K562 (cell line): ENCODE data around the gene MRAS. TPM values are rescaled to one million over a fixed set of nuclear protein-coding genes. Genes with fewer than 3 reads are reported as not detected.

Experiments used
- CTBP1 ChIP-seq: fragments of 450-650 bp; IDR thresholded peaks from 2 replicates; pipeline ENCODE4 v1.6.1; 2016; ENCODE audit warnings: borderline replicate concordance
- ETV6 ChIP-seq, 3 experiments: fragments of 150-350 bp in 1 of 3; sonication (generic) in 1 of 3; formaldehyde crosslinking in 1 of 3; IDR thresholded peaks; 2 replicates each; pipeline versions ENCODE4 v1.6.1 to v1.8.0; 2014 to 2022; ENCODE audit warnings: borderline replicate concordance in 2 of 3, low read depth in 2 of 3, antibody characterized with exemption in 1 of 3, low read length in 1 of 3, mild to moderate bottlenecking in 1 of 3, missing genetic modification reagents in 1 of 3
- HNRNPK ChIP-seq: fragments of 200-400 bp; formaldehyde crosslinking; IDR thresholded peaks from one replicate; pipeline ENCODE4 v1.6.1; 2018; ENCODE audit warnings: mild to moderate bottlenecking, low read depth, low read length; ENCODE audit not compliant: poor library complexity, severe bottlenecking
- KLF1 ChIP-seq: fragments of 450-650 bp; IDR thresholded peaks from 2 replicates; pipeline ENCODE4 v1.6.1; 2016; ENCODE audit warnings: missing genetic modification characterization, missing compliant biosample characterization
- RBFOX2 ChIP-seq: fragments of 200-400 bp; formaldehyde crosslinking; IDR thresholded peaks from 2 replicates; pipeline ENCODE4 v1.6.1; 2017; ENCODE audit warnings: low read depth, mild to moderate bottlenecking, low read length, moderate library complexity
- ZBTB7A ChIP-seq: IDR thresholded peaks from 2 replicates; pipeline ENCODE4 v1.6.1; 2011; ENCODE audit warnings: low read depth, mild to moderate bottlenecking, low read length, moderate library complexity, borderline replicate concordance; ENCODE audit not compliant: control insufficient read depth
- ZNF324 ChIP-seq: fragments of 250-450 bp; sonication (Bioruptor Pico); IDR thresholded peaks from 2 replicates; pipeline ENCODE4 v1.4.0; 2020; ENCODE audit warnings: mild to moderate bottlenecking
- ZNF785 ChIP-seq: fragments of 250-450 bp; sonication (Bioruptor Pico); IDR thresholded peaks from 2 replicates; pipeline ENCODE4 v1.4.0; 2020; ENCODE audit warnings: mild to moderate bottlenecking
- polyA plus RNA-seq, 8 experiments: library from polyadenylated mRNA; depleted of rRNA in 4 of 8; stranded (reverse) in 5 of 8; unstranded in 3 of 8; fragments of >200 nt; fragmentation: Nextera tagmentation in 2 of 8; fragmentation: Illumina TruSeq in 1 of 8; extraction: Ambion mirVana in 2 of 8; extraction: Trizol in 1 of 8; gene quantifications; 2 replicates each; pipeline versions ENCODE4 v1.2.1 to v1.2.3, GENCODE V29; 2011 to 2014; ENCODE audit warnings: inconsistent platforms in 1 of 8, missing spikeins in 1 of 8
- total RNA-seq, 7 experiments: library from RNA; depleted of rRNA in 6 of 7; stranded (reverse); fragments of >200 nt in 6 of 7; fragmentation: Illumina TruSeq in 2 of 7; extraction: Trizol in 2 of 7; gene quantifications; 2 replicates each; pipeline versions ENCODE4 v1.2.1 to v1.2.3, GENCODE V29; 2011 to 2021; ENCODE audit warnings: low replicate concordance in 1 of 7
- TF ChIP-seq, protein P1 (sequence below): IDR thresholded peaks from 2 replicates; pipeline ENCODE4 v1.6.1; 2016; ENCODE audit warnings: missing genetic modification characterization, missing compliant biosample characterization
- TF ChIP-seq, protein P2 (sequence below): fragments of 250-450 bp; sonication (Bioruptor Pico); IDR thresholded peaks from 2 replicates; pipeline ENCODE4 v1.8.0; 2021; ENCODE audit warnings: moderate library complexity, mild to moderate bottlenecking, inconsistent platforms

MRAS gene
- total and polyA plus RNA-seq, 9 of the 15 experiments (the other 6 are each of a cell fraction or from before 2014, with no cell fraction given), result 1.5 to 10.0 (median 5.0) TPM

DNA sequence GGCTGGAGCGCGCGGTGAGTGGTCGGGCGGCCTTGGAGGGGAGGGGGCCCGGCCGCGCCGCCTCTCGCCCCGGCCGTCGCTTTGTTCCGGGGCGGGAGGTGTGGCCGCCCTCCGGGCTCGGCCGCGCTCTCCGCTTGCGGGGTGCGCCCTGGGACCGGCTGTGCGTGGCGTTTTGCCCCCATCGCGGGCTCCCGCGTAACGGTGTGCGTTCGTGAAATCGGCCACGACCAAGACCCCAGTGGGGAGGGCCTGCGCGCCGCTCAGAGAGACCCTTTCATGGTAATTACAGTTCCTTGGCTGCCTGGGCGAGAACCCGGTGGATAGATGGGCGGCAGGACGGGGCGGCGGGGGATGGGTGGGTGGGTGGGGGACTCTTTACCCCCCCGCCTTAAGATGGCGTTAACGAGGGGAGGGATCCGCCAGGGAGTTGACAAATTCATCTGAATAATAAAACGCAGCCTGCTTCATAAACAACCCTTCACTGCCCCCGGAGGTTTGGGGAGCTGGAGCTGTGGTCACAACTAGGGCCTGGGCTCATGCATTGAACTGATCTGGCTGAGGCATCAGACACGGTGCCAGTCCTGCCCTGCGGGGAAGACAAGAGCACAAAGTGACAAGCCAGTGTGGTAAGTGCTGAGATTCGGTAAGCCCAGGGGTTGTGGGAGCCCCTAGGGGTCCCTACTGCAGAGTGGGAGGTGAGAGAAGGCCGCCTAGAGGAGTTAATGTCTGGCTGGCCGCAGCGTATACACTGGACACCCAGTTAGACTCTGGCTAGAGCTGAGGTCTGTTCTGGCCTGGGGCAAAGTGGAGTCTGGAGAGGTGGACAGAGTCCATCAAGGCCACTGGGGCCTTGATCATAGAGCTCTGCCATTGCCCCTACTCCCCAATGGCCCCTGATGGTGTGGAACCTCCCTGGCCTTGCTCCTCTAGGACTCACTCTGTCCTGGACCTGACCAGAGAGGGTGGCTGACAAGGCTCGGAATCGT, 668 bp downstream of the MRAS start (continued):
- TF ChIP-seq, protein P1, sequence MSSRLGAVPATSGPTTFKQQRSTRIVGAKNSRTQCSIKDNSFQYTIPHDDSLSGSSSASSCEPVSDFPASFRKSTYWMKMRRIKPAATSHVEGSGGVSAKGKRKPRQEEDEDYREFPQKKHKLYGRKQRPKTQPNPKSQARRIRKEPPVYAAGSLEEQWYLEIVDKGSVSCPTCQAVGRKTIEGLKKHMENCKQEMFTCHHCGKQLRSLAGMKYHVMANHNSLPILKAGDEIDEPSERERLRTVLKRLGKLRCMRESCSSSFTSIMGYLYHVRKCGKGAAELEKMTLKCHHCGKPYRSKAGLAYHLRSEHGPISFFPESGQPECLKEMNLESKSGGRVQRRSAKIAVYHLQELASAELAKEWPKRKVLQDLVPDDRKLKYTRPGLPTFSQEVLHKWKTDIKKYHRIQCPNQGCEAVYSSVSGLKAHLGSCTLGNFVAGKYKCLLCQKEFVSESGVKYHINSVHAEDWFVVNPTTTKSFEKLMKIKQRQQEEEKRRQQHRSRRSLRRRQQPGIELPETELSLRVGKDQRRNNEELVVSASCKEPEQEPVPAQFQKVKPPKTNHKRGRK (tag), result no peak
- 0 out of 2 replicates have a peak, but pooled peaks have one; percentile 4 for TF ChIP-seq ZBTB7A
- TF ChIP-seq KLF1 (tag), result no peak
- TF ChIP-seq, protein P2, sequence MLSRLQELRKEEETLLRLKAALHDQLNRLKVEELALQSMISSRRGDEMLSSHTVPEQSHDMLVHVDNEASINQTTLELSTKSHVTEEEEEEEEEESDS (CRISPR knock-in tag), result no peak
- peak; percentile 8; the same call in 1 of the 2 replicates for TF ChIP-seq RBFOX2
- TF ChIP-seq CTBP1, result 0 out of 2 replicates have a peak, but pooled peaks have one; percentile 24
- TF ChIP-seq ZNF785 (CRISPR knock-in tag), result no peak
- no peak for TF ChIP-seq HNRNPK
- no peak for TF ChIP-seq ZNF324
- TF ChIP-seq ETV6 (IDR thresholded peaks at IDR 0.05; ENCODE audit: borderline replicate concordance in 1 of 2, low read depth in 2 of 2, low read length in 1 of 2), result no peak
- TF ChIP-seq ETV6 (CRISPR knock-in tag; IDR thresholded peaks at IDR 0.05; ENCODE audit: borderline replicate concordance), result no peak
- TF ChIP-seq, all 486 proteins: peak for 6
